NCI-H1436 (cell line): ENCODE measurements around the gene MTSS2.

ENCODE experiments used
- DNase-seq: peaks from one replicate; lab custom pipeline; 2025; lab: John Stamatoyannopoulos, UW

MTSS2 gene

DNA sequence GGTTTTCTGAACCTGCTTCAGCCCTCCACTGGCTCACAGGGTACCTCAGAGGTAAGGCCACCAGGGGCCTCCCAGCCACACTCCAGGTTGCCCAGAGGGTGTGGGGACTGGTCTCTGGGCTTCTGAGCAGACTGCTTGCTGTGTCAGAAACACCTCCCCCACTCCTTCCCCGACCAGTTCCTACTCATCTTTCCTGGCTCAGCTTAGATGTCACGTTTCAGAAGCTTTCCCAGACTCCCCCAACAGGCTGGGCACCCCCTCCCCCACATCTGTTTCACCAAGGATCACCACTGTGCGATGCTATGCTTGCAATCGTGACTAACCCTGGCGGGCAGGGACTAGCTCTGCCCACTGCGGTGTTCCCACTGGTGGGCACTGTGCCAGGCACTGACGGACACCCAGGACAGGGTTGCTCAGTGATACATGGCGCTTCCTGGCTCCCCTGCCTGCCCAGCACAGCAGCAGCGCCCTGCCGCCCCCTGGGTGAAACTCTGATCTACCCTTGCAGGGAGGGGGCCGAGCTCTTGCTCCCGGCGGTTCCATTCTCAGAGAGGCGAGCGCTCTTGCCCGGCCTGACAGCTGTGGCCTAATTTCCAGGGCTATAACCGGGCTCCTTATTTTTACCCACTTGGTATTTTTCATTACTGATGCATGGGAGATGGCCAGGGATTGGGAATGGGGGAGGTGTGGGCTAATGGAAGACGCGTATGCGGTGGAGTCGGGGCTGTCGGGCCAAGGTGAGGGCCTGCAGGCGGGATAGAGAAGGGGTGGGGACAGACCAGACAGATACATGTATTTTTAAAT is 29.4 kb upstream of the MTSS2 start:
- no peak for DNase-seq

GRCh38 chr16:70714581-70715054 is 28.8 kb upstream of the MTSS2 start:
- no peak for DNase-seq

DNA sequence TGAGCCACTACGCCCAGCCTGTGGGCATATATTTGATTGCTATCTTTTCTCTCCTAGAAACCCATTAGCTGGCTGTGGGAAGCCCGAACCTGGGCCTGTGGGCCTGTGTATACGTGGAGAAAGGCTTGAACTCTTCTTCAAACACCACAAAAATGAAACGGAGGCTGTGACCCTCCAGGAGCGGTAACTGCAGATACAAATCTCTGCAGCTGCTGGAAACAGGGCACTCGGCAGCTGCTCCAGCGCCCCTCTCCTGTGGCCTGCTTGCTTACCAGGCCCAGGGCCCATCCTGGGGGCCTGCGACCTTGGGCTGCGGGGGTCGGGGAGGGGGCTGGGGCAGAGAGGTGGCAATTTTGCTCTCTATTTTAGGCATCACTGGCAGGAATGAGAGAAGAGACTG is 28.0 kb upstream of the MTSS2 start:
- DNase-seq = no peak

GRCh38 chr16:70713342-70713741 is 27.5 kb upstream of the MTSS2 start:
- DNase-seq = no peak

- DNase-seq = no peak
Observed at GRCh38 chr16:70712942-70713341, 27.1 kb upstream of the MTSS2 start.

GRCh38 chr16:70712359-70712758 is 26.5 kb upstream of the MTSS2 start:
- no peak for DNase-seq

DNA sequence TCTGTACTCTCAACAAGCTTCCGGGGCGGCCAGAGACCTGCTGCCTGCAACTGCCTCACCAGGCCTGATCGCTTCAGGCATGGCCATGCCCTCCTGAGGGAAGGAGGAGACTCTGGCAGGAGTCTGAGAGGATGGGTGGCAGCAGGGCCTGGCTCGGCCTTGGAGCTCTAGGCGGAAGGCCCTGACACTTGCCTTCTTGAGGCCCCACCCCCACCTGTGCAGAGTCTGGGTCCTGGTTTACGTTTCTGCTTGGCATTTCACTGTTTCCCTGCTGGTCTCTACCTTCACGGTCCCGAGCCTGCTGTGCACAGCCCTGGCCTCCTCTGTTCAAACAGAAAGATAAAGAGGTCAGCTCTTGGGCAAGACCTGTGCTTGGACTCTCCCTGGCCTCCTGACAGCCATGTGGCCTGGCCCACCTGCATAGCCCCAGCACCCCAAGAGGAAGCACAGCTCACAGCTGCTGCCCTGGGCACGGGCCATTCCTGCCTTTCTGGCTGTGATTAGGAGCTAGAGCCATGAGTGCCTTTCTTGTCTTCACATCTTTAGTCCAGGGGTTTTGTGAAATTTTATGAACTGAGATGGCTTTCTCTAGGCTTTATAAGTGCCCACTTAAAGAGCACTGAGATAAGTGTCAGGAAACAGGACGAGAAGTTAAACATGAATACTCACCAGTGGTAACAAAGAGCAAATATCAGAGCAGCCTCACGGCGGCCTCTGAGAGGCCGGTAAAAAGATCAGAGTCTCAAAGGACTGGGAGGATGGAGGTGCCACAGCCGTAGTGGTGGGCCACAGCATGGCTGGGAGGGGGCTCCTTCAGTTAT is 25.6 kb upstream of the MTSS2 start:
- DNase-seq = no peak

- no peak for DNase-seq
Observed at GRCh38 chr16:70710422-70711210, 24.8 kb upstream of the MTSS2 start.

DNA sequence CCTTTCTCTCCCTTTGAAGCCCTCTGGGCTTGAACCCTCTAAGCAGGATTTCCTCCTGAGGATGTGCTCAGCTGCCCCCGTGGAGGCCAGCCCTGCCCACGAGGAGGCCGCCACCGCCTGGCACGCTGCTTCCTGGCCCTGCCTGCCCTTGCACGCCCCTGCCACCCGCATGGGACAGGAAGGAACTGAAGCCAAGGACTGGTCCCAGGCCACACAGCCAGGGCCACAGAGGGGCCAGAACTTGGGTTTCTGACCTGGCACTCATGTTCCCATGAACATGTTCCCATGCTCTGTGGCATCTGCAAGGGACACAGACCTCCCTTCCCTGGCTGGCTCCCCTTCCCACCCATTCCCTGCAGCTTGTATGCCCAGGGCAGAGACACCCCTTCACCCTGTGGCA is 24.1 kb upstream of the MTSS2 start:
- DNase-seq = no peak

DNA sequence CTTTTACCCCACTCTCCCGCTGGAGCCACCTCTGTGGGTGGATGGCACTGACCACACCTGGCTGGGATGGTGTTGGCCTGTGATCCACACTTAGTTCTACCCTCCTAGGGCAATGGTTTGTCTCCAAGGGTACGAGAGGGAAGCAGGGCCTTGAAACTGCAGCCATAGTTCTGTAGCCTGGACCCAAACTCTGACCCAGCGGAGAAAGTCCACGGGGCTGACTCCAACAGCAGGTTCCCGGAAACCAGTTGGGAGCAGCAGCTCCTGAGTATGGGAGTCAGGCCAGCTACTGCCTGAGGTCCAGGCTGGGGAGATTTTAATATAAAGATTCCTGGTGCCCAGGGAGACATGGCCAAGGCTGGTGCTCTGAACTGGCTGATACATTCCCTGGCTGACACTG is 23.6 kb upstream of the MTSS2 start:
- no peak for DNase-seq

- no peak for DNase-seq
Observed at GRCh38 chr16:70708366-70709246, 22.8 kb upstream of the MTSS2 start.

DNA sequence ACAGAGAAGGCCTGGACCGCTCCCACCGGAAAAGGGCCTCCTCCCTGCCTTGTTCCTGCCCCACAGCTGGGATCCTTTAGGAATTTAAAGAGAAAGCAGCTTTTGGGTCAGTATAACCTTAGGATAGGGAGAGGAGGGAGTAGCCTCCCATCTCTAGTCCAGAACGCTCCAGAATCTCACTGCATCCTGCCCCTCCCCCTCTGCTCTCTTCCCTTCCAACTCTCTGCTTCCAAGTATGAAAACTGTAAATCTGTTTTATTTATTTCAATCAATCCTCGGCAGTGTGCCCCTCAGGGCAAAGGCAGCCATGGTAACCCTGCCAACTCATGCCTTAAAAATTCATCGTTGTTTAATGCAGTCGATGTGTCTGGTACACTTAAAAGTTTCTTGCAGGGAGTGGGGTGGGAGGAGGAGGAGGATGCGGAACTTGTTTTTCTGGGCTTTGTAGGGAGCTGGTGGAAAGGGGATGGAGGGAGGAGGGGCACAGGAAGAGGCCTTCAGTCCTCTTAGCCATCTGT is 21.2 kb upstream of the MTSS2 start:
- DNase-seq = no peak

GRCh38 chr16:70705056-70705455 is 19.2 kb upstream of the MTSS2 start:
- no peak for DNase-seq

- DNase-seq = no peak
Observed at GRCh38 chr16:70704586-70704985, 18.7 kb upstream of the MTSS2 start.

- DNase-seq = no peak
Observed at GRCh38 chr16:70703835-70704381, 18.1 kb upstream of the MTSS2 start.

DNA sequence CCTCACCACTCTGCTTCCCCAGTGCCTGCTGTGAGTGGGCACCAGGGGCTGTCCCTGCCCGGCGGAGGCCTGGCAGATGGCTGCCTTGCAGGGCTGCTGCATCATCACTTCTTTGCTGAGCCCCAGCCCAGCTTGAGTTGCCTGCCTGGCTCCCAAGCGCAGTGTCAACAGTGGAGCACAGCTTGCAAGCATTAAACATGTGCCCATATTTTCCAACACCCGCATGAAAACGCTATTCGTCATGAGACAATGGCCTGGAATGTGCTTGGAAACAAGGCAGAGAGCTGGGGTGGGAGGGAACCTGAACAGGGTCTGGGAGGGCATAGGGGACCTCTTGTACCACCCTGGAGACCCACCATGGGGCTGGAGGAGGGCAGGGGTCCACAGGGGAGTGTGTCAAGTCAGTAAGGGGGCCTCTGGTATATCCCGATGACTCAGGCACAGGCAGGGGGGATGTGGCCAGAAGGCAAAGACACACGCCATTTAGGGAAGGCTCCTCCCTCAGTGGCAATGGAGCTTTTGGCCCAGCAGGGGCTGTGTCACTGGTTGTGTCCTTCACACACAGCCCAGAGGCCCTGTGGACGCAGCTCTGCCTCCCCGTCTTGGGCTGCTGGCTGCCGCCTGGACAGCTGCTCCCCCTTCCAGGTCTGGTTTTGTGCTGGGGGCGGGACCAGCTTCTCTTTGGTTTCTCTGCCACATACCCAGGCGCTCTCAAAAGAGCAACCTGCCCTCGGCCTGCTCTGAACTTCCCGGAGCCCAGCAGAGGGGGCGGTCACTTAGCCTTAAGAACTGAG is 17.4 kb upstream of the MTSS2 start:
- DNase-seq = no peak

DNA sequence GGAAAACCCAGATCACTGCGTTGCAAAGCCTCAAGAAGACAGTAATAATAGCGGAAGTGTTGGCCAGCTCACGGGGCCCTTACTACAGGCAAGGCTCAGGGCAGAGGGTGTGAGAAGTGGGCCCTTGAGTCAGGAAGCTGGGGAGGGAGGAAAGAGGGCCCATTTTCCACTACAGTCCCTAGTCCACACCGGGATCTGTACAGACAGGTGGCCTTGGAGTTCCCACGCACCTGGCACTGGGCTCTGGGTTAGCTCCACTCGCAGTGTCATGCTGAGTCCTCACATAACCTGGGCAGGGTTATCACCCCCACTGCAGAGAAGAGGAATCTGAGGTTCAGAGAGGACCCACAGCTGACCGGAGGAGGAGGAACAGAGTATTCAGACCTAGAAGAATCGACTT is 16.8 kb upstream of the MTSS2 start:
- no peak for DNase-seq

GRCh38 chr16:70701998-70702397 is 16.1 kb upstream of the MTSS2 start:
- no peak for DNase-seq

DNA sequence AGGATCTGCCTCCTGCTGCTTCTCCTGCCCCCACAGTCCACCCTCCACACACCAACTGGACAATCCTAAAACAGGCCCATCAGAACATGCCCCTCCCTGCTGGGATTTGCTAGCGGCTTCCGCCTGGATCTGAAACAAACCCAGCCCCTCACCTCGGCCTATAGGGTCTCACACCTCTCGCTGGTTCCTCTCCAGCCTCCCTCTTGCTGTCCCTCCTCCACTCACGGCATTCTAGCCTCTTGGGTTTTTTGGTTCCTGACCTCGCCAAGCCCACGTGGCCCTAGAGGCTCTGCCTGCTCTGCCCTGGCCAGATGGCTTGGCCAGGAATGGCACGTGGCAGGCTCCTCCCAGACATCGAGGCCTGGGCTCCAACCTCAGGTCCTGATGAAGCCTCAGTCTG is 15.7 kb upstream of the MTSS2 start:
- no peak for DNase-seq

GRCh38 chr16:70701036-70701435 is 15.2 kb upstream of the MTSS2 start:
- no peak for DNase-seq
